GM23248 (cell line): ENCODE data around the gene IL18. TPM values are rescaled to one million over a fixed set of nuclear protein-coding genes. Genes with fewer than 3 reads are reported as not detected.

Experiments used
- DNase-seq: peaks from one replicate; pipeline ENCODE4 v3.0.0-alpha.2; 2015
- H2AFZ ChIP-seq: fragments of 200-600 bp; sonication (generic); 2 replicates; pipeline ENCODE4 v1.6.1; 2016; ENCODE audit warnings: antibody characterized with exemption
- H3F3A ChIP-seq: fragments of 200-600 bp; sonication (generic); 2 replicates; pipeline ENCODE4 v1.6.1; 2016; ENCODE audit warnings: mild to moderate bottlenecking, antibody characterized with exemption, mixed run types; ENCODE audit not compliant: insufficient read depth
- H3K27ac ChIP-seq: fragments of 200-600 bp; sonication (generic); 2 replicates; pipeline ENCODE4 v1.5.1; 2016; ENCODE audit warnings: mild to moderate bottlenecking
- H3K27me3 ChIP-seq: fragments of 200-600 bp; sonication (generic); replicated peaks from 2 replicates; pipeline ENCODE4 v1.6.1; 2016; ENCODE audit warnings: mild to moderate bottlenecking; ENCODE audit not compliant: insufficient read depth
- H3K36me3 ChIP-seq: fragments of 200-600 bp; sonication (generic); 2 replicates; pipeline ENCODE4 v1.6.1; 2016; ENCODE audit warnings: low read depth, mild to moderate bottlenecking
- H3K4me1 ChIP-seq: fragments of 200-600 bp; sonication (generic); 2 replicates; pipeline ENCODE4 v1.6.1; 2016; ENCODE audit warnings: mild to moderate bottlenecking; ENCODE audit not compliant: insufficient read depth
- H3K4me2 ChIP-seq: fragments of 200-600 bp; sonication (generic); one replicate; pipeline ENCODE4 v1.6.1; 2016; ENCODE audit warnings: mild to moderate bottlenecking; ENCODE audit not compliant: unreplicated experiment
- H3K4me3 ChIP-seq: fragments of 200-600 bp; sonication (generic); 2 replicates; pipeline ENCODE4 v1.5.1; 2016; ENCODE audit warnings: mild to moderate bottlenecking
- H3K79me2 ChIP-seq: fragments of 200-600 bp; sonication (generic); 2 replicates; pipeline ENCODE4 v1.6.1; 2016; ENCODE audit warnings: mild to moderate bottlenecking; ENCODE audit not compliant: insufficient read depth
- H3K9ac ChIP-seq: fragments of 200-600 bp; sonication (generic); 2 replicates; pipeline ENCODE4 v1.6.1; 2016; ENCODE audit warnings: mild to moderate bottlenecking
- H3K9me2 ChIP-seq: fragments of 200-600 bp; sonication (generic); 2 replicates; pipeline ENCODE4 v1.6.1; 2016; ENCODE audit warnings: mixed run types, mild to moderate bottlenecking, moderate library complexity; ENCODE audit not compliant: insufficient read depth
- H3K9me3 ChIP-seq: fragments of 200-600 bp; sonication (generic); one replicate; pipeline ENCODE4 v1.6.1; 2017; ENCODE audit warnings: low read depth
- H4K20me1 ChIP-seq: fragments of 200-600 bp; sonication (generic); 2 replicates; pipeline ENCODE4 v1.6.0; 2016; ENCODE audit not compliant: insufficient read depth
- EZH2 ChIP-seq: fragments of 200-600 bp; sonication (generic); IDR thresholded peaks from 2 replicates; pipeline ENCODE4 v1.6.1; 2018; ENCODE audit warnings: antibody characterized with exemption, mild to moderate bottlenecking; ENCODE audit not compliant: insufficient read depth, poor library complexity, severe bottlenecking
- EZH2phosphoT487 ChIP-seq: fragments of 200-600 bp; sonication (generic); IDR thresholded peaks from 2 replicates; pipeline ENCODE4 v1.6.1; 2018; ENCODE audit warnings: antibody characterized with exemption, moderate library complexity, mild to moderate bottlenecking, low read depth; ENCODE audit not compliant: insufficient read depth
- WGBS, 2 experiments: methylation state at CpG; one replicate each; pipeline ENCODE4 v1.1.6; 2015 to 2017; ENCODE audit warnings: low lambda C conversion rate in 2 of 2, low coverage in 1 of 2; ENCODE audit errors: missing lambda C conversion rate in 2 of 2; 5-methylcytosine and 5-hydroxymethylcytosine counted together
- in situ Hi-C: fragments of 300-500 bp; cut with MboI; formaldehyde crosslinking; loops from 2 replicates; pipeline ENCODE4 v1.15.0; 2020
- polyA plus RNA-seq: library from polyadenylated mRNA; unstranded; fragments of >200 nt; fragmentation: Nextera tagmentation; extraction: Ambion mirVana; gene quantifications from 2 replicates; pipeline ENCODE4 v1.2.1, GENCODE V29; 2016
- total RNA-seq: library from RNA; depleted of rRNA; stranded (reverse); fragments of >200 nt; shearing (Covaris generic); gene quantifications from 2 replicates; pipeline ENCODE4 v1.2.3, GENCODE V29; 2014

Gene IL18
- total and polyA plus RNA-seq, 2 experiments from 2014 or later, result 51.9 to 62.9 TPM

- H3K4me2 ChIP-seq, result peak overlapping the region; percentile 41
- peak; percentile 15 for DNase-seq
- 89 to 91% methylated on average over 5 of the region's 5 CpGs for WGBS, 2 experiments
Measured at GRCh38 chr11:112156153-112156955, 7.5 kb downstream of the IL18 start.

GRCh38 chr11:112150517-112150916 lies 13.4 kb downstream of the IL18 start:
- H3K9me2 ChIP-seq, result no peaks in the 10 kb centered on the region
- H3K27ac ChIP-seq, result no peak overlapping the region
- DNase-seq, result no peak
- H3K4me3 ChIP-seq, result no peak overlapping the region
- H3K79me2 ChIP-seq, result peaks cover 10% of the 10 kb centered on the region; the same call in 1 of the 2 replicates
- H3K9me3 ChIP-seq, result no peaks in the 10 kb centered on the region
- H2AFZ ChIP-seq, result no peak overlapping the region
- no peak overlapping the region for H3K4me2 ChIP-seq
- H3K4me1 ChIP-seq, result peaks cover under 1% of the 10 kb centered on the region; the same call in 1 of the 2 replicates
- peaks cover 43% of the 10 kb centered on the region for H3K36me3 ChIP-seq
- no peak for TF ChIP-seq EZH2
- TF ChIP-seq EZH2phosphoT487, result no peak
- no peak overlapping the region for H3K9ac ChIP-seq
- no peaks in the 10 kb centered on the region for H4K20me1 ChIP-seq
- no peaks in the 10 kb centered on the region for H3K27me3 ChIP-seq
- WGBS, 2 experiments, result 87 to 92% methylated on average over 5 of the region's 5 CpGs
- no peaks in the 10 kb centered on the region for H3F3A ChIP-seq
- in situ Hi-C loops, result no loop called here

More at GRCh38 chr11:112156153-112156955, 7.5 kb downstream of the IL18 start:
- Histone ChIP-seq H3K9me3 (no peaks in the 10 kb centered on the region), H3K9me2 (no peaks in the 10 kb centered on the region), H3K27ac (peak overlapping the region; percentile 46), H3K27me3 (no peaks in the 10 kb centered on the region), H2AFZ (no peak overlapping the region), H3K36me3 (peaks cover 21% of the 10 kb centered on the region; the same call in 1 of the 2 replicates), H3K79me2 (peaks cover 45% of the 10 kb centered on the region), H3F3A (peaks cover 27% of the 10 kb centered on the region), H3K9ac (no peak overlapping the region), H3K4me1 (peaks cover 54% of the 10 kb centered on the region), H4K20me1 (no peaks in the 10 kb centered on the region), H3K4me3 (no peak overlapping the region)
- TF ChIP-seq EZH2, result no peak
- TF ChIP-seq EZH2phosphoT487, result no peak
- in situ Hi-C loops, result no loop called here

GRCh38 chr11:112143597-112143996 lies 20.3 kb downstream of the IL18 start:
- Histone ChIP-seq H2AFZ (no peak overlapping the region), H3K4me3 (no peak overlapping the region), H3K27me3 (no peaks in the 10 kb centered on the region), H3F3A (no peaks in the 10 kb centered on the region), H3K36me3 (peaks cover 30% of the 10 kb centered on the region), H3K9ac (no peak overlapping the region), H4K20me1 (no peaks in the 10 kb centered on the region), H3K79me2 (no peaks in the 10 kb centered on the region), H3K9me2 (no peaks in the 10 kb centered on the region), H3K27ac (no peak overlapping the region), H3K9me3 (no peaks in the 10 kb centered on the region), H3K4me2 (no peak overlapping the region), H3K4me1 (no peaks in the 10 kb centered on the region)
- DNase-seq, result no peak
- WGBS, 2 experiments, result 92 to 95% methylated on average over 3 of the region's 3 CpGs
- TF ChIP-seq EZH2phosphoT487, result no peak
- TF ChIP-seq EZH2, result no peak
- in situ Hi-C loops, result no loop called here

GRCh38 chr11:112134473-112134872 lies 29.4 kb downstream of the IL18 start:
- no peak overlapping the region for H2AFZ ChIP-seq
- H3K9me3 ChIP-seq, result no peaks in the 10 kb centered on the region
- no peak overlapping the region for H3K9ac ChIP-seq
- H3K9me2 ChIP-seq, result no peaks in the 10 kb centered on the region
- no peak for DNase-seq
- H3K27ac ChIP-seq, result no peak overlapping the region
- no peaks in the 10 kb centered on the region for H3K79me2 ChIP-seq
- H4K20me1 ChIP-seq, result no peaks in the 10 kb centered on the region
- TF ChIP-seq EZH2 (no peak), EZH2phosphoT487 (no peak)
- no peaks in the 10 kb centered on the region for H3K4me1 ChIP-seq
- 80 to 88% methylated on average over 3 of the region's 4 CpGs for WGBS, 2 experiments
- no peak overlapping the region for H3K4me3 ChIP-seq
- no peak overlapping the region for H3K4me2 ChIP-seq
- H3K27me3 ChIP-seq, result no peaks in the 10 kb centered on the region
- H3F3A ChIP-seq, result no peaks in the 10 kb centered on the region
- in situ Hi-C loops, result no loop called here
- H3K36me3 ChIP-seq, result no peaks in the 10 kb centered on the region
